HG03025 (cell line): ENCODE data around the gene SHISA9.

Experiments used
- ATAC-seq: cut with Tn5 transposase; IDR thresholded peaks from one replicate; pipeline ENCODE4 v1.9.1; 2021; ENCODE audit warnings: mild to moderate bottlenecking, moderate library complexity; ENCODE audit not compliant: unreplicated experiment, low FRiP score

The SHISA9 gene

DNA sequence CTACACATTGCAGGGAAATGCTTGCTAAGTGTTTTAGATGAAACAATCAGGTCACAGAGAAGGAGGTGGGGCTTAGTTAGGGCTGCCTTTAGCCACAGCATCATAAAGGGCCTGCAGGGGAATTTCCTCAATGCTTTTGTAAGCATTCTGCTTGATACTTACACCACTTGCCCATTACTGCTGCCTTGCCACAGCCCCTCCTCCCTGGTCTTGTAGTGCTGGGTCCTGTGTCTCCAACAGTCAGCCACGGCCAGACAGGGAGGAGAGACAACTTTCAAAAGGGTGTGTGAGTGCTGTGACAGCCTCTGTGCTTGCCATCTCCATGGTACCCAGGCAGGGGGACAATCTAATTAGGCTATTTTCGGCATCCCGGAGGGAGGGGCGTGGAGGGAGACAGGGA lies 111.2 kb downstream of the SHISA9 start:
- ATAC-seq, result no peak

DNA sequence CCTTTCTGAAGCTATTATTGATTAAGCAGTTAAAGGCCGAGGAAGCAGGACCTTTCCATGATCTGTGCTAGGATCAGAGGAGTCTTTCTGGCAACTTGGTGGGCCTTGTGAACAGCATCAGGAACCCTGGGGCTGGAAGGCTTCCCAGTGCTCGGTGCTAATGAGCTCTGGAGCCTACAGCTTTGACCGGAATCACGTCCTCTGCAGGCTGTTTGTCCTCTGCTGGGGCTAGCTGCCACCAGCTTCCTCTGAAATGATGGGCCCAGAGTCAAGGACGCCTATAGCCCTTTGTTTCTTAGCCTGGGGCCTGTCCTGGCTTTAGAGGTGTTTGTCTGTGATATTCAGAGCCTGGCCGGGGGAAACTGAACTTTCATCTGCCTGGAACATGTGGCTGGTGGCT lies 111.6 kb downstream of the SHISA9 start:
- ATAC-seq, result no peak

- no peak for ATAC-seq
Measured at GRCh38 chr16:13014476-13014875, 113.1 kb downstream of the SHISA9 start.

DNA sequence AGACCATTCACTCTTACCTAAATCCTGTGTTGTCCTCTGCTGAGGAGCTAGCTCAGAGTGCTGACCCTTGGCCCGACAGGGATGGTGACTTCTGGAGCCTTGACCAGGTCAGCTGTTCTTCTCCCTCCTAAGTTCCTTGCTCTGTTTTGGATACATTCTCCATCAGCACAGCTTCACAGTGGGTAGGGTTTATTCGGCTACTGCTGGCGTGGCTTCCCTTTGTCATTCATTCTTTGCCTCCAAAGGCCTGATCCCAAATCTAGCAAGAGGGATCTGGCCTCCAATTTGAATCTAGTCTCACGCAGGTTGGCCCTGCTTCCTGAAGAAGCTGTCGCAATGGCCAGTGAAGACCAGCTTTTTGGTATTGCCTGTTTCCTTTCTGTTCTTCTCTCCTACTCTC lies 116.6 kb downstream of the SHISA9 start:
- ATAC-seq, result no peak

- ATAC-seq, result no peak
Measured at GRCh38 chr16:13021996-13022395, 120.6 kb downstream of the SHISA9 start.

DNA sequence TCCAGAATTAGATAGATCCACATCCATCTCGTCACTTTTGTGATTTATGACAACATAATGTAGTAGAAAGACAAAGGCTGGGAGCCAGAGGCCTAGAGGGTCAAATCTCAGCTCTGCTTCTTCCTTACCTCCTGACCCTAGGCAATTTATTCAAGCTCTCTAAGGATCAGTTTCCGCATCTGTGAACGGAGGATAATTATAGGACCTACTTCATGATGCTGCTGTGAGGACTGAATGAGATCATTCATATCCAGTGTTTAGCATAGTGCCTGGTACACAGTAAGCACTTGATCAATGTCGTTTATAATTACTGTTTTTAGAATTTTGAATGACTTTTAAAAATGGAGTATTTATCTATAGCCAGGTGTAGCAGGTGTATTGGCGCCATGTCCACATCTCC lies 128.4 kb downstream of the SHISA9 start:
- no peak for ATAC-seq

GRCh38 chr16:13030769-13031168 lies 129.4 kb downstream of the SHISA9 start:
- ATAC-seq, result no peak

DNA sequence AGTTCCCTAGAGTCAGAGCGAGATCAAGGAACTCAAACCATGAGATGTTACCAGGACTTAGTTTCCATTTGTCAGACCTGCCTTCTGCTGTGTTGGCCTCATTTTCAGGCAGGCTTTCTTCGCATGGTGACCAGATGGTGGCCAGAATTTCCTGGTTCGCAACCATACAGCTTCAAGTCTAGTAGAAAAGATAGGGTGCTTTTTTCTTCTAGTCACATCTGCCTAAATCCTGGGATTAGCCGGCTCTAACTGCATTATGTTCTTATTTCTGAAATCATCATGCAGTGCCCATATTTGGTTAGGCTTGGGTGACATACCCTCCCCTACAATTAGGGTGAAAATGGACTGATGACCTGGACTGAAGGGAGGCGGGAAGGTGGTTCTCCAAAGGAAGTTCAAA lies 131.5 kb downstream of the SHISA9 start:
- no peak for ATAC-seq

DNA sequence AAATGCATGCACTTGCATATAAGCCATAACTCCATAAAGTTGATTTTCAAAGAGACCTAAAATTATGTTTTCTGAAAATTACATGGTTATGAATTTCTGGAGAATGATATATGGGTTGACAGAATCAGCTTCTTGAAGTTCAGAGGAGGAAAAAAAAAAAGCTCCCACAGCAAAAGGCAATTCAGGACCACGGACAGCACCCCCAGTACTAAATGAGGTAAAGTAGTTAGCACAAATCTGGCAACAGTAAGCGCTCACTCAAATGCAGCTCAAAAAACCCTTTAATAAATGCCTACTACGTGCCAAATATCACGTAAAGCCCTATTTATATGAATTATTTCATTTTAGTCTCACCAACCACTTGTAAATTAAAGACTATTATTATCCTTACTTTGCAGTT lies 135.2 kb downstream of the SHISA9 start:
- no peak for ATAC-seq

GRCh38 chr16:13038591-13038990 lies 137.2 kb downstream of the SHISA9 start:
- no peak for ATAC-seq

- ATAC-seq, result no peak
Measured at GRCh38 chr16:13039526-13039925, 138.1 kb downstream of the SHISA9 start.

DNA sequence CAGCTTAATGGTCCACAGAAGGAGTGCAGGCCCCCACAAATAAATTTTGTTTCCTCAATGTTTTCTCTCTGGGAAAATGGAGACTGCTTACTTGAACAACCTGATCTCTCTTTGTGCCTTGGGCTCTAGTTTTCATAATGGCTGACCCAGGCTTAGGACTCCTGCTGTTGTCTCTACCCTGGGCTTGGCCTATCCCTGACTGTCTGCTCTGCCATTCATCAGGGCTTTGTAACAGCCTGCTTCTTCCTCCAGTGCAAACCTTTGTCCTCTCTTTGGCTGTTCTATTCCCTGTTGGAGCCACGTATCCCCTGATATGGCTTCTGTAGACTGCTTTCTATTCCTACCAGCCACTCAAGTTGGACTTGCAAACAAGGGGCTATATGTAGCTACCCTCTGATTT lies 139.8 kb downstream of the SHISA9 start:
- no peak for ATAC-seq

DNA sequence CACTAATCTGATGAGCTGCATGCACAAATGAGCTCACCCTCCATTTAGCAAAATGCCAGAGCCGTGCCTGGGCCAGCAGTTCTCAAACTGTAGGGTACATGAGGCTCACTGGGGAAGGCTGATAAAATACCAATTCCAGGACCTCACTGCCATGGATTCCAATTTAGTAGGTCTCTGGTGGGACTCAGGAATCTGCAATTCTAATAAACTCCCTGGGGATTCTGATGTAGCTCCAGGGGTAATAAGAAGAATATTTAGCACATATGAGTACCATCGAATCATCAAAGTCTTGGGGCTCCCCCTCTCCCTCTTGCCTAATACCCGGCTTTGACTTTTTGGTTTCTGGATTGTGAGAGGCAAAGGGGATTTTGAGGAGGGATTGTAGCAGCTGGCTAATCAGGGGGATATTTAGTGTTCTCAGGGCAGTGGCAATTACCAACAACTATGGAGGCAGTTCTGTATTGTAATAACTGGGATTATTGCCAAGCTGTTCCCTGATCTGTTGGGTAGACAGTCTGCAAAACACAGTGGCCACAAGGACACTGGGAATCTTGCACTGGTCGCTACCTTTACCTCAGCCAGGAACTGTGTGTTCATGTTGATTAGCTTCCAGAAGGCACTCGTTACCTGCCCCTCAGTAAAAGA lies 140.4 kb downstream of the SHISA9 start:
- no peak for ATAC-seq

GRCh38 chr16:13042291-13042685 lies 140.9 kb downstream of the SHISA9 start:
- ATAC-seq, result no peak

DNA sequence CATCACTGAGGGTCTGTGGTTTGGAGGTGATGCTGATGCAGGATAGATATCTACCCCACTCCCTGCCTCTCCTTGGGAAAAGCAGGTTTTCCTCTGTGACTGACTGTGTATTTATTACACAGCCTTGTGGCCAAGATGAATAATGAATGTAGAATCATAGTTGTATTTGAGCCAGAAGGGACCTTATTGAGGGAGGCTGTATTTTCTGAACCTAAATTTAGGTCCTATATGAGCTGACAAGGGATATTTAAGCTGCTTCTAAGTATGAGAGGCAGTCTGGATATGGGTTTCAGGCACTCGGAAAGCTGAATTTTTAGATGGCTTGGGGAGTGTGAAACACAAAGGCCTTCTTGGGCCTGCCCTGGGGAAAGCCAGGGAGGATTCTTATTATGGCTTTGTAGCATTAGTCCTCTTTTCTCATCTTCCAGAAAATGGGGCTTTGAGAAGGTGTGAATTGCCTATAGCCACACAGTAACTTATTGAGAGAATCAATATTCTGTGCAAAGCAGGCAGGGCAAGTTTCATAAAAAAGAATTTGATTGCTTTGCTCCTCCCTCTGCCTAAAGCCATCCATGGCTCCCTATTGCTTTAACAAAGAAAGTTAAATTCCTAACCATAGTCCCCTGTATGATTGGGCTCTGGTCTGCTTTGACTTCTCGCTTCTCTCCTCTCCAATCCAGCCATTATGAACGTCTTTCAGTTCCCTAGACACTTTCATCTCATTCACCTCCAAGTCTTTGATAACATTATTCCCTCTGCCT lies 144.8 kb downstream of the SHISA9 start:
- no peak for ATAC-seq

DNA sequence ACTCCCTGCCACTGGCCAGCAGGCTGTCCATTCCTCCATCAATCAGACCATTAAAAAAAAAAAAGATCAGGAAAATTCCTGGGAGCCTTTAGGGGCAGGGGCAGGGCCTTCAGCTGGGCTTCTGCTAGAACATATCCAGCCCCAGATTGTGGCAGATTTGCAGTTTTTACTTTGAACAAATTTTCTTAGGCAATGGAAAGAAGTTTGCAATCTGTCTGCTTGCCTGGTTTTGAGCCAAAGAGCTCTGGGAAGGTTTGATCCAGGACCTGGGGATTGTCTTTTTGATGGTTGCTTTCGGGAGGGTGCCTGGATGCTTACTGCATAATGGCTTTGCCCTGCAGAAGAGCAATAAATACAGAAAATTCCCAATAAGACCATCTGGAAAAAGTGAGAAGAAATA lies 145.9 kb downstream of the SHISA9 start:
- no peak for ATAC-seq

GRCh38 chr16:13049688-13050087 lies 148.3 kb downstream of the SHISA9 start:
- no peak for ATAC-seq

GRCh38 chr16:13052431-13052830 lies 151.0 kb downstream of the SHISA9 start:
- ATAC-seq, result no peak

GRCh38 chr16:13055480-13055879 lies 154.1 kb downstream of the SHISA9 start:
- no peak for ATAC-seq

DNA sequence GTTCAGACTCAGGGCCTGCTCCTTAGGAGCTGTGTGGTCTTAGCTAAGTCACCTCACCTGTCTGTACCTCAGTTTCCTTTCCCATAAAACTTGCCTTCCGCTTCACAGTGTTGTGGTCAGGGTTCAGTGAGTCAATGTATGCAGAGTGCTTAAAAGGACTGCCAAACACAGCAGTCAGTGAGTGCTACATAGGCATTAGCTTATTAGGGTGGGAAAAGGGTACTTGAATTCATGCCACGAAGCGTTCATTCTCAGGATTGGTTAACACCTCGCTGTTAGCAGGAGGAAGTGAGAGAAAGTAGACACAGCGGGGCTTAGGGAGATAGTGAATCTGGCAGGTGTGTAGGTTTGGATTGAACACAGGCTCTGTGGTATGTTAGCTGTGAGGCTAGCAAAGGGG lies 155.2 kb downstream of the SHISA9 start:
- no peak for ATAC-seq

DNA sequence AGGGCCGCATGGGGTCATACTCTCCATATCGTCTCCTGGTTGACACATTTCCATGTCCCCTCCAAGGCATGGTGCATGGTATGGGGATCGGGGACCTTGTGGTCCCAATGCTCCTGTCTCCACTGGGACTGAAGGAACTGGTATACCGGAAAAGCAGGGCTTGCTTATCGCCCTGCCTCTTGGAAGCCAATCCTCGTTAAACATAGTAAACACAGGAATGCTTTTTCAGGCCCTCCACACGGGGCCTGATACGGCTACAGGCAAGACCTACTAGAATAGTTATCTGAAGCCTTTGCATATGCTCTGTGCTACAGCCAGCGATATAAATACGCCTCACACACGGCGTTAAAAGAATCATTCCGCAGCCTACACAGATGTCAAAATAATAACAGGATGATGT lies 159.5 kb downstream of the SHISA9 start:
- no peak for ATAC-seq

DNA sequence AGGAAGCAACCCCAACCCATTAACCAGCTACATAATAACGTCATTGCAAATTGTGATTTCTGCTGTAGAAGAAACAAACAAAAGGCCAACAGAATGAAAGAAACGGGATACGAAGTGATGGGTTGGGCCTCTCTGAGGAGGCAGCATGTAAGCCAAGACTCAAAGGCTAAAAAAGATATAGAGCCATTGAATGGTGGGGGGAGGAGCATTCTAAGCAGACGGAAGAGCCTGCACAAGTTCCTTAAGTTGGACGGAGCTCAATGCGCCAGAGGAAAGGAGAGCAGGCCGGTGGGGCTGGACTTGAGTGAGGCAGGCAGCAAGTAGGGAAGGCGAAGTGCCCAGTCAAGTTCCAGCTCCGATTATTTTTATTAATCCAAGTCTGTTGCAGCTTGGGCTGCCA lies 160.3 kb downstream of the SHISA9 start:
- no peak for ATAC-seq
